Panc1 (cell line): Measurements from ENCODE around the gene XG. TPM values are rescaled to one million over a fixed set of nuclear protein-coding genes. Genes with fewer than 3 reads are reported as not detected.

Experiments
- ATAC-seq: fragments of 200-7000 bp; cut with Tn5 transposase; 2 replicates; pipeline ENCODE4 v1.9.1; 2020; ENCODE audit warnings: mild to moderate bottlenecking, moderate library complexity
- BruUV-seq: library from RNA; stranded (reverse); fragments of 400-500 nt; replicated peaks from 2 replicates; lab custom pipeline; 2021; lab: Mats Ljungman, UMichigan
- CTCF ChIA-PET: fragments of 300-600 bp; sonication (Branson Sonifier 250); formaldehyde crosslinking; loops from one replicate; lab custom pipeline; 2022; ENCODE audit warnings: antibody characterized with exemption; lab: Charles Lee
- POLR2A ChIA-PET: fragments of 300-600 bp; sonication (Branson Sonifier 250); formaldehyde crosslinking; loops from one replicate; lab custom pipeline; 2022; ENCODE audit warnings: antibody characterized with exemption; lab: Charles Lee
- DNase-seq: peaks from one replicate; pipeline ENCODE4 v3.0.0-alpha.2; 2010; ENCODE audit warnings: low read depth, low spot score
- H3K27ac ChIP-seq: 2 replicates; pipeline ENCODE4 v1.5.1; 2011; ENCODE audit warnings: mild to moderate bottlenecking, low read length, inconsistent platforms
- H3K27me3 ChIP-seq: fragments of 200-500 bp; sonication (Bioruptor generic); 2 replicates; pipeline ENCODE4 v1.6.0; 2014; ENCODE audit warnings: low read length, inconsistent platforms; ENCODE audit not compliant: control insufficient read depth, insufficient read depth
- H3K36me3 ChIP-seq: fragments of 200-500 bp; sonication (Bioruptor generic); 2 replicates; pipeline ENCODE4 v1.5.1; 2014; ENCODE audit warnings: inconsistent platforms, mild to moderate bottlenecking, low read length, moderate library complexity; ENCODE audit not compliant: control insufficient read depth, insufficient read depth
- H3K4me1 ChIP-seq: 2 replicates; pipeline ENCODE4 v1.5.1; 2011; ENCODE audit warnings: inconsistent platforms, mild to moderate bottlenecking, low read length, moderate library complexity; ENCODE audit not compliant: control insufficient read depth, insufficient read depth
- H3K4me3 ChIP-seq, 2 experiments: 2 replicates each; pipeline ENCODE4 v1.5.1; 2011 to 2012; ENCODE audit warnings: low read depth in 2 of 2, low read length in 2 of 2, mild to moderate bottlenecking in 2 of 2, inconsistent platforms in 1 of 2, moderate library complexity in 1 of 2
- H3K9me3 ChIP-seq: fragments of 200-500 bp; sonication (Bioruptor generic); 2 replicates; pipeline ENCODE4 v1.5.1; 2014; ENCODE audit warnings: low read depth, mild to moderate bottlenecking, inconsistent platforms, low read length, moderate library complexity; ENCODE audit not compliant: control insufficient read depth, insufficient read depth
- CTCF ChIP-seq: fragments of 450-650 bp; IDR thresholded peaks from 2 replicates; pipeline ENCODE4 v1.5.1; 2017; ENCODE audit warnings: mild to moderate bottlenecking
- POLR2AphosphoS5 ChIP-seq: IDR thresholded peaks from 2 replicates; pipeline ENCODE4 v1.6.1; 2012; ENCODE audit warnings: mild to moderate bottlenecking, low read depth, low read length, moderate library complexity
- SIN3A ChIP-seq: IDR thresholded peaks from 2 replicates; pipeline ENCODE4 v1.6.1; 2012; ENCODE audit warnings: low read depth, mild to moderate bottlenecking, low read length, moderate library complexity, borderline replicate concordance; ENCODE audit not compliant: insufficient read depth
- TCF7L2 ChIP-seq: IDR thresholded peaks from 2 replicates; pipeline ENCODE4 v1.6.1; 2011; ENCODE audit warnings: mild to moderate bottlenecking, low read depth, low read length, inconsistent platforms
- in situ Hi-C: cut with HindIII; loops from 2 replicates; pipeline ENCODE4 v1.10.0; 2016; ENCODE audit warnings: low sequenced_read_pairs, low pct_unique_long_range_greater_than_20kb
- intact Hi-C: fragments of 100-400 bp; cut with micrococcal nuclease; formaldehyde crosslinking; loops from one replicate; pipeline ENCODE4 v1.10.0; 2022; ENCODE audit not compliant: unreplicated experiment
- total RNA-seq: library from RNA; stranded (reverse); gene quantifications from one replicate; pipeline ENCODE4 v1.2.1, GENCODE V29; 2021; ENCODE audit not compliant: unreplicated experiment
- TF ChIP-seq, protein P1 (sequence below), 2 experiments: IDR thresholded peaks; 2 replicates each; pipeline ENCODE4 v1.6.1; 2011 to 2012; ENCODE audit warnings: low read depth in 2 of 2, control low read depth in 1 of 2, low read length in 1 of 2, mild to moderate bottlenecking in 1 of 2, moderate library complexity in 1 of 2; ENCODE audit not compliant: insufficient read depth in 1 of 2

Gene XG
- total RNA-seq, 1 experiment from 2014 or later = not detected

DNA sequence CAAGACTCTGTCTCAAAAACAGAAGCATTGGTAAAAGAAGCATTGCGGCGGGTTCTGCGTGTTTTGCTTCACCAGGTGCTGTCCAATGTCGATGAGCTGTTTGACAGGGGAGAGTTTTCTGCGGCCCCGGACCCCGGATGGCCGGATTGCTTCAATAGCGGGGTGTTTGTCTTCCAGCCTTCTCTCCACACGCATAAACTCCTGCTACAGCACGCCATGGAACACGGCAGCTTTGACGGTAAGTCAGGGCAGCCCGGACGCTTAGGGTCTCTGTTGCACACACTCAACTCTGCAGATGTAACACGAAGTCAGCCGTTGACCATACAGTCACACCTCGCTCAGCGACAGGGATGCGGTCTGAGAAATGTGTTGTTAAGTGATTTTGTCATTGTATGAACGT, 103.1 kb downstream of the XG start:
- Histone ChIP-seq H3K27me3 (no peaks in the 10 kb centered on the region), H3K4me1 (no peaks in the 10 kb centered on the region), H3K4me3 (no peak overlapping the region), H3K36me3 (no peaks in the 10 kb centered on the region), H3K27ac (no peak overlapping the region), H3K9me3 (no peaks in the 10 kb centered on the region)
- intact Hi-C loops = no loop called here
- in situ Hi-C loops = no loop called here
- POLR2A ChIA-PET = no interaction called here
- no peak for TF ChIP-seq CTCF
- TF ChIP-seq POLR2AphosphoS5 = no peak
- no peak for TF ChIP-seq SIN3A
- TF ChIP-seq TCF7L2 = no peak
- TF ChIP-seq, protein P1, sequence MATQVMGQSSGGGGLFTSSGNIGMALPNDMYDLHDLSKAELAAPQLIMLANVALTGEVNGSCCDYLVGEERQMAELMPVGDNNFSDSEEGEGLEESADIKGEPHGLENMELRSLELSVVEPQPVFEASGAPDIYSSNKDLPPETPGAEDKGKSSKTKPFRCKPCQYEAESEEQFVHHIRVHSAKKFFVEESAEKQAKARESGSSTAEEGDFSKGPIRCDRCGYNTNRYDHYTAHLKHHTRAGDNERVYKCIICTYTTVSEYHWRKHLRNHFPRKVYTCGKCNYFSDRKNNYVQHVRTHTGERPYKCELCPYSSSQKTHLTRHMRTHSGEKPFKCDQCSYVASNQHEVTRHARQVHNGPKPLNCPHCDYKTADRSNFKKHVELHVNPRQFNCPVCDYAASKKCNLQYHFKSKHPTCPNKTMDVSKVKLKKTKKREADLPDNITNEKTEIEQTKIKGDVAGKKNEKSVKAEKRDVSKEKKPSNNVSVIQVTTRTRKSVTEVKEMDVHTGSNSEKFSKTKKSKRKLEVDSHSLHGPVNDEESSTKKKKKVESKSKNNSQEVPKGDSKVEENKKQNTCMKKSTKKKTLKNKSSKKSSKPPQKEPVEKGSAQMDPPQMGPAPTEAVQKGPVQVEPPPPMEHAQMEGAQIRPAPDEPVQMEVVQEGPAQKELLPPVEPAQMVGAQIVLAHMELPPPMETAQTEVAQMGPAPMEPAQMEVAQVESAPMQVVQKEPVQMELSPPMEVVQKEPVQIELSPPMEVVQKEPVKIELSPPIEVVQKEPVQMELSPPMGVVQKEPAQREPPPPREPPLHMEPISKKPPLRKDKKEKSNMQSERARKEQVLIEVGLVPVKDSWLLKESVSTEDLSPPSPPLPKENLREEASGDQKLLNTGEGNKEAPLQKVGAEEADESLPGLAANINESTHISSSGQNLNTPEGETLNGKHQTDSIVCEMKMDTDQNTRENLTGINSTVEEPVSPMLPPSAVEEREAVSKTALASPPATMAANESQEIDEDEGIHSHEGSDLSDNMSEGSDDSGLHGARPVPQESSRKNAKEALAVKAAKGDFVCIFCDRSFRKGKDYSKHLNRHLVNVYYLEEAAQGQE (IDR thresholded peaks at IDR 0.05; ENCODE audit: insufficient read depth in 1 of 2, low read depth in 2 of 2, low read length in 1 of 2) = no peak
- CTCF ChIA-PET = no interaction called here
- DNase-seq (no peak), ATAC-seq (no peak)
- BruUV-seq = no TSS peak

- BruUV-seq = no TSS peak
- ChIA-PET CTCF (no interaction called here), POLR2A (no interaction called here)
- Histone ChIP-seq H3K4me1 (no peaks in the 10 kb centered on the region), H3K27ac (no peak overlapping the region), H3K4me3 (no peak overlapping the region), H3K9me3 (no peaks in the 10 kb centered on the region), H3K27me3 (no peaks in the 10 kb centered on the region), H3K36me3 (no peaks in the 10 kb centered on the region)
- no peak for ATAC-seq
- DNase-seq = no peak
- intact Hi-C loops (no loop called here), in situ Hi-C loops (no loop called here)
- TF ChIP-seq, protein P1 (IDR thresholded peaks at IDR 0.05; ENCODE audit: insufficient read depth in 1 of 2, low read depth in 2 of 2, low read length in 1 of 2) = no peak
- TF ChIP-seq CTCF (no peak), TCF7L2 (no peak), POLR2AphosphoS5 (no peak), SIN3A (no peak)
Observed at GRCh38 chrX:2855761-2856160, 103.9 kb downstream of the XG start.
